H1 (cell line): ENCODE data around the gene CCBE1. TPM values are rescaled to one million over a fixed set of nuclear protein-coding genes. Genes with fewer than 3 reads are reported as not detected.

ENCODE experiments used
- CTCF ChIA-PET: fragments of 300-600 bp; sonication (Branson Sonifier 250); formaldehyde crosslinking; loops from one replicate; lab custom pipeline; 2021; ENCODE audit not compliant: partially characterized antibody; lab: Charles Lee
- POLR2A ChIA-PET: fragments of 300-600 bp; sonication (Branson Sonifier 250); formaldehyde crosslinking; loops from one replicate; lab custom pipeline; 2021; ENCODE audit warnings: inconsistent platforms; ENCODE audit not compliant: partially characterized antibody; lab: Charles Lee
- DNase-seq, 2 experiments: peaks; one replicate each; pipeline versions ENCODE4 v3.0.0 to v3.0.0-alpha.2; 2010 to 2022; ENCODE audit warnings: low spot score in 2 of 2, low read depth in 1 of 2, mixed read lengths in 1 of 2
- FAIRE-seq: peaks from 2 replicates; lab custom pipeline; 2011; peaks lifted over from hg19 to GRCh38; lab: Jason Lieb, UNC
- H2AFZ ChIP-seq: 2 replicates; pipeline ENCODE4 v1.8.1; 2012; ENCODE audit warnings: low read length, inconsistent platforms
- H2AK5ac ChIP-seq: 2 replicates; pipeline ENCODE4 v1.6.1; 2013; ENCODE audit warnings: low read depth, low read length
- H2BK120ac ChIP-seq: replicated peaks from 2 replicates; pipeline ENCODE3; 2013; ENCODE audit warnings: low read depth, low read length, inconsistent platforms
- H2BK12ac ChIP-seq: 2 replicates; pipeline ENCODE4 v1.6.1; 2013; ENCODE audit warnings: low read depth, low read length
- H2BK15ac ChIP-seq: 2 replicates; pipeline ENCODE4 v1.6.1; 2013; ENCODE audit warnings: low read length
- H2BK20ac ChIP-seq: 2 replicates; pipeline ENCODE4 v1.6.1; 2013; ENCODE audit warnings: low read length
- H2BK5ac ChIP-seq: 2 replicates; pipeline ENCODE4 v1.6.1; 2013; ENCODE audit warnings: low read depth, low read length
- H3K14ac ChIP-seq: 2 replicates; pipeline ENCODE4 v1.6.1; 2013; ENCODE audit warnings: inconsistent platforms; ENCODE audit not compliant: insufficient read length
- H3K18ac ChIP-seq: 2 replicates; pipeline ENCODE4 v1.6.1; 2013; ENCODE audit warnings: low read length; ENCODE audit errors: extremely low read depth
- H3K23ac ChIP-seq: 2 replicates; pipeline ENCODE4 v1.6.1; 2013; ENCODE audit warnings: inconsistent platforms; ENCODE audit not compliant: insufficient read length
- H3K23me2 ChIP-seq: 2 replicates; pipeline ENCODE4 v1.6.1; 2013; ENCODE audit warnings: low read depth, low read length
- H3K27ac ChIP-seq: 2 replicates; pipeline ENCODE4 v1.6.1; 2011; ENCODE audit warnings: low read depth, low read length, inconsistent platforms
- H3K27me3 ChIP-seq, 4 experiments: replicated peaks in 1 of 4; 1 replicate in 1 of 4; 2 replicates in 3 of 4; pipeline versions ENCODE4 v1.6.1 to v1.8.1; 2011 to 2013; ENCODE audit warnings: low read length in 3 of 4, mild to moderate bottlenecking in 3 of 4, inconsistent platforms in 2 of 4, mixed read lengths in 2 of 4, moderate library complexity in 1 of 4; ENCODE audit not compliant: control insufficient read depth in 3 of 4, insufficient read depth in 3 of 4; ENCODE audit errors: extremely low read depth in 1 of 4
- H3K36me3 ChIP-seq, 4 experiments: 2 replicates each; pipeline versions ENCODE4 v1.6.1 to v1.8.1; 2011 to 2013; ENCODE audit warnings: mild to moderate bottlenecking in 4 of 4, low read length in 3 of 4, moderate library complexity in 2 of 4, control low read depth in 1 of 4, inconsistent platforms in 1 of 4; ENCODE audit not compliant: insufficient read depth in 4 of 4, control insufficient read depth in 2 of 4
- H3K4ac ChIP-seq: replicated peaks from 2 replicates; pipeline ENCODE3; 2013; ENCODE audit warnings: low read length, low read depth, mixed read lengths, inconsistent platforms; ENCODE audit not compliant: insufficient read length
- H3K4me1 ChIP-seq, 4 experiments: replicated peaks in 1 of 4; 1 replicate in 1 of 4; 2 replicates in 3 of 4; pipeline versions ENCODE4 v1.6.1 to v1.8.1; 2011 to 2013; ENCODE audit warnings: low read length in 3 of 4, inconsistent platforms in 2 of 4, mixed read lengths in 1 of 4; ENCODE audit not compliant: insufficient read depth in 4 of 4, control insufficient read depth in 3 of 4
- H3K4me2 ChIP-seq, 2 experiments: 2 replicates each; pipeline versions ENCODE4 v1.6.1 to v1.8.1; 2011 to 2013; ENCODE audit warnings: low read depth in 2 of 2, low read length in 2 of 2, control low read depth in 1 of 2, inconsistent platforms in 1 of 2, mild to moderate bottlenecking in 1 of 2; ENCODE audit not compliant: insufficient read depth in 1 of 2
- H3K4me3 ChIP-seq, 4 experiments: fragments of 200-600, 300-600 bp in 1 of 4; sonication (generic), shearing (Covaris generic), sonication (Bioruptor Twin) in 1 of 4; 2 replicates each; pipeline versions ENCODE4 v1.5.1 to v1.8.1; 2011 to 2016; ENCODE audit warnings: low read length in 4 of 4, low read depth in 3 of 4, control low read depth in 2 of 4, inconsistent platforms in 2 of 4, mild to moderate bottlenecking in 2 of 4, mixed read lengths in 1 of 4, moderate library complexity in 1 of 4; ENCODE audit not compliant: insufficient read depth in 2 of 4; ENCODE audit errors: extremely low read depth in 1 of 4
- H3K56ac ChIP-seq: replicated peaks from 2 replicates; pipeline ENCODE3; 2013; ENCODE audit warnings: low read depth, mild to moderate bottlenecking, mixed read lengths, low read length, inconsistent platforms; ENCODE audit not compliant: insufficient read length
- H3K79me1 ChIP-seq: 2 replicates; pipeline ENCODE4 v1.6.1; 2013; ENCODE audit warnings: low read depth, low read length, control low read depth
- H3K79me2 ChIP-seq, 2 experiments: 2 replicates each; pipeline versions ENCODE4 v1.6.1 to v1.8.1; 2012 to 2013; ENCODE audit warnings: low read length in 2 of 2, mild to moderate bottlenecking in 2 of 2, inconsistent platforms in 1 of 2; ENCODE audit not compliant: insufficient read depth in 2 of 2, control insufficient read depth in 1 of 2
- H3K9ac ChIP-seq, 4 experiments: replicated peaks in 1 of 4; 1 replicate in 1 of 4; 2 replicates in 3 of 4; pipeline versions ENCODE4 v1.6.1 to v1.8.1; 2011 to 2013; ENCODE audit warnings: low read depth in 3 of 4, low read length in 3 of 4, control low read depth in 2 of 4, mild to moderate bottlenecking in 2 of 4, moderate library complexity in 2 of 4, inconsistent platforms in 1 of 4; ENCODE audit errors: extremely low read depth in 1 of 4
- H3K9me3 ChIP-seq, 2 experiments: 2 replicates each; pipeline versions ENCODE4 v1.6.1 to v1.8.1; 2012 to 2013; ENCODE audit warnings: mild to moderate bottlenecking in 2 of 2, moderate library complexity in 2 of 2, control low read depth in 1 of 2, inconsistent platforms in 1 of 2, low read depth in 1 of 2, low read length in 1 of 2, mixed read lengths in 1 of 2; ENCODE audit not compliant: insufficient read depth in 2 of 2
- H4K20me1 ChIP-seq, 2 experiments: replicated peaks in 1 of 2; 2 replicates each; pipeline versions ENCODE3 to v1.8.1; 2011 to 2013; ENCODE audit warnings: inconsistent platforms in 2 of 2, low read length in 2 of 2, mild to moderate bottlenecking in 1 of 2; ENCODE audit not compliant: insufficient read depth in 2 of 2, control insufficient read depth in 1 of 2
- H4K5ac ChIP-seq: 2 replicates; pipeline ENCODE4 v1.6.1; 2013; ENCODE audit warnings: low read length, low read depth, mixed read lengths, inconsistent platforms; ENCODE audit not compliant: insufficient read length
- H4K8ac ChIP-seq: 2 replicates; pipeline ENCODE4 v1.8.0; 2013; ENCODE audit warnings: mild to moderate bottlenecking, moderate library complexity, low read length, inconsistent platforms; ENCODE audit not compliant: insufficient read depth; ENCODE audit errors: extremely low read depth
- H4K91ac ChIP-seq: replicated peaks from 2 replicates; pipeline ENCODE3; 2013; ENCODE audit warnings: low read length, mixed read lengths, inconsistent platforms; ENCODE audit not compliant: insufficient read length
- ASH2L ChIP-seq: fragments of 200-600, 300-600 bp; sonication (generic); IDR thresholded peaks from one replicate; pipeline ENCODE4 v1.7.1; 2017; ENCODE audit warnings: low read length
- ATF2 ChIP-seq: IDR thresholded peaks from 2 replicates; pipeline ENCODE4 v1.6.1; 2012; ENCODE audit warnings: low read length, inconsistent platforms
- BACH1 ChIP-seq: IDR thresholded peaks from 2 replicates; pipeline ENCODE4 v1.6.1; 2012; ENCODE audit warnings: low read length, improper control_type of control experiment
- CEBPB ChIP-seq: IDR thresholded peaks from 2 replicates; pipeline ENCODE4 v1.6.1; 2012; ENCODE audit warnings: low read depth, low read length
- E2F6 ChIP-seq: IDR thresholded peaks from 2 replicates; pipeline ENCODE4 v1.6.1; 2012; ENCODE audit warnings: inconsistent platforms
- EP300 ChIP-seq, 2 experiments: IDR thresholded peaks; 1 replicate in 1 of 2; 2 replicates in 1 of 2; pipeline ENCODE4 v1.6.1; 2011 to 2012; ENCODE audit warnings: low read depth in 2 of 2, low read length in 2 of 2, mild to moderate bottlenecking in 2 of 2, borderline replicate concordance in 1 of 2, inconsistent platforms in 1 of 2, moderate library complexity in 1 of 2
- KDM1A ChIP-seq: fragments of 200-600, 300-600 bp; sonication (generic); IDR thresholded peaks from 2 replicates; pipeline ENCODE4 v1.7.1; 2016; ENCODE audit warnings: mild to moderate bottlenecking, low read length, borderline replicate concordance
- POLR2A ChIP-seq, 2 experiments: IDR thresholded peaks; 1 replicate in 1 of 2; 2 replicates in 1 of 2; pipeline ENCODE4 v1.6.1; 2011; ENCODE audit warnings: low read depth in 2 of 2, low read length in 2 of 2, mild to moderate bottlenecking in 2 of 2; ENCODE audit errors: control extremely low read depth in 1 of 2
- RNF2 ChIP-seq: fragments of 200-900, 300-1000 bp; sonication (generic); IDR thresholded peaks from 2 replicates; pipeline ENCODE4 v1.7.1; 2016; ENCODE audit warnings: borderline replicate concordance, low read depth, mild to moderate bottlenecking, antibody characterized with exemption, low read length; ENCODE audit not compliant: poor library complexity, severe bottlenecking; ENCODE audit errors: missing control alignments
- SP2 ChIP-seq: IDR thresholded peaks from 2 replicates; pipeline ENCODE4 v1.6.1; 2012; ENCODE audit warnings: mild to moderate bottlenecking, low read length, inconsistent platforms
- WGBS, 2 experiments: shearing (Covaris generic) in 1 of 2; methylation state at CpG; one replicate each; pipeline versions ENCODE4 v1.1.6 to v1.1.7; 2013 to 2015; ENCODE audit warnings: low lambda C conversion rate in 2 of 2, mixed read lengths in 2 of 2, inconsistent platforms in 1 of 2, low coverage in 1 of 2, missing lambda C conversion rate in 1 of 2; ENCODE audit not compliant: insufficient replicate concordance in 2 of 2, insufficient coverage in 1 of 2, insufficient read length in 1 of 2; ENCODE audit errors: extremely low coverage in 1 of 2, missing lambda C conversion rate in 1 of 2; 5-methylcytosine and 5-hydroxymethylcytosine counted together
- polyA plus RNA-seq, 7 experiments: library from polyadenylated mRNA; depleted of rRNA in 3 of 7; stranded (reverse) in 5 of 7; unstranded in 2 of 7; fragments of >200 nt in 5 of 7; fragments of 200-250 nt in 2 of 7; gene quantifications; 1 replicate in 5 of 7; 2 replicates in 1 of 7; 4 replicates in 1 of 7; pipeline versions ENCODE4 v1.2.1 to v1.2.3, GENCODE V29; 2011 to 2013; ENCODE audit warnings: missing spikeins in 2 of 7, mixed read lengths in 2 of 7
- total RNA-seq: library from RNA; stranded (reverse); fragmentation: NEBNext Ultra II Directional; extraction: Animal tissue kit (Norgen Biotek cat#: 25700); gene quantifications from 2 replicates; pipeline ENCODE4 v1.2.1, GENCODE V29; 2021

The CCBE1 gene
- total and polyA plus RNA-seq, 2 of the 8 experiments (the other 6 are each of a cell fraction or from before 2014, with no cell fraction given): 2.1 to 2.6 TPM

GRCh38 chr18:59617468-59617932, 79.7 kb downstream of the CCBE1 start:
- H3K23ac ChIP-seq: no peak overlapping the region
- WGBS, 2 experiments: 93% methylated on average over 3 of the region's 3 CpGs; no CpG with 5 or more reads in 1 of the 2 experiments
- H3K56ac ChIP-seq: no peak overlapping the region
- no peaks in the 10 kb centered on the region for H3K27me3 ChIP-seq
- DNase-seq (no peak), FAIRE-seq (no peak)
- TF ChIP-seq CEBPB: no peak
- TF ChIP-seq RNF2: no peak
- TF ChIP-seq SP2: no peak
- TF ChIP-seq POLR2A (IDR thresholded peaks at IDR 0.05; ENCODE audit: control extremely low read depth in 1 of 2, low read depth in 2 of 2, low read length in 2 of 2): no peak
- TF ChIP-seq BACH1: no peak
- no peak for TF ChIP-seq ATF2
- no peak for TF ChIP-seq EP300 (IDR thresholded peaks at IDR 0.05; ENCODE audit: borderline replicate concordance in 1 of 2, low read depth in 2 of 2, low read length in 2 of 2)
- no peak for TF ChIP-seq ASH2L
- no peak for TF ChIP-seq KDM1A
- TF ChIP-seq E2F6: no peak
- no peak overlapping the region for H2AFZ ChIP-seq
- no peak overlapping the region for H3K4ac ChIP-seq
- H3K27ac ChIP-seq: no peak overlapping the region
- no peaks in the 10 kb centered on the region for H3K4me1 ChIP-seq
- H2BK15ac ChIP-seq: no peak overlapping the region
- no peak overlapping the region for H4K91ac ChIP-seq
- H3K79me1 ChIP-seq: no peaks in the 10 kb centered on the region
- H3K9me3 ChIP-seq: no peaks in the 10 kb centered on the region
- H3K9ac ChIP-seq: no peak overlapping the region
- no peaks in the 10 kb centered on the region for H3K79me2 ChIP-seq
- ChIA-PET CTCF (interaction anchor here (0.6 to 3.6 kb wide), 4 partner anchors 14 to 258 kb away, joined by 3 to 12 read pairs (median 4); no protein-coding TSS in a partner anchor), POLR2A (no interaction called here)
- H2BK120ac ChIP-seq: no peak overlapping the region
- H4K5ac ChIP-seq: no peak overlapping the region
- H3K36me3 ChIP-seq: no peaks in the 10 kb centered on the region
- no peaks in the 10 kb centered on the region for H4K20me1 ChIP-seq
- no peak overlapping the region for H2BK12ac ChIP-seq
- H3K23me2 ChIP-seq: no peaks in the 10 kb centered on the region
- no peak overlapping the region for H3K18ac ChIP-seq
- H3K14ac ChIP-seq: no peak overlapping the region
- no peak overlapping the region for H2BK5ac ChIP-seq
- H3K4me2 ChIP-seq: no peak overlapping the region
- no peak overlapping the region for H3K4me3 ChIP-seq
- no peak overlapping the region for H4K8ac ChIP-seq
- H2BK20ac ChIP-seq: no peak overlapping the region
- H2AK5ac ChIP-seq: no peak overlapping the region
